Fibroblast of skin of left quadriceps (primary cell): ENCODE measurements around the gene ILF3.
A peak's percentile ranks its signal among the peaks of the same experiment; 100 is the strongest.

Source experiments
- DNase-seq, 2 experiments: peaks; one replicate each; pipeline ENCODE4 v3.0.0-alpha.2; 2013; ENCODE audit warnings: low read depth in 2 of 2

The ILF3 gene

DNA sequence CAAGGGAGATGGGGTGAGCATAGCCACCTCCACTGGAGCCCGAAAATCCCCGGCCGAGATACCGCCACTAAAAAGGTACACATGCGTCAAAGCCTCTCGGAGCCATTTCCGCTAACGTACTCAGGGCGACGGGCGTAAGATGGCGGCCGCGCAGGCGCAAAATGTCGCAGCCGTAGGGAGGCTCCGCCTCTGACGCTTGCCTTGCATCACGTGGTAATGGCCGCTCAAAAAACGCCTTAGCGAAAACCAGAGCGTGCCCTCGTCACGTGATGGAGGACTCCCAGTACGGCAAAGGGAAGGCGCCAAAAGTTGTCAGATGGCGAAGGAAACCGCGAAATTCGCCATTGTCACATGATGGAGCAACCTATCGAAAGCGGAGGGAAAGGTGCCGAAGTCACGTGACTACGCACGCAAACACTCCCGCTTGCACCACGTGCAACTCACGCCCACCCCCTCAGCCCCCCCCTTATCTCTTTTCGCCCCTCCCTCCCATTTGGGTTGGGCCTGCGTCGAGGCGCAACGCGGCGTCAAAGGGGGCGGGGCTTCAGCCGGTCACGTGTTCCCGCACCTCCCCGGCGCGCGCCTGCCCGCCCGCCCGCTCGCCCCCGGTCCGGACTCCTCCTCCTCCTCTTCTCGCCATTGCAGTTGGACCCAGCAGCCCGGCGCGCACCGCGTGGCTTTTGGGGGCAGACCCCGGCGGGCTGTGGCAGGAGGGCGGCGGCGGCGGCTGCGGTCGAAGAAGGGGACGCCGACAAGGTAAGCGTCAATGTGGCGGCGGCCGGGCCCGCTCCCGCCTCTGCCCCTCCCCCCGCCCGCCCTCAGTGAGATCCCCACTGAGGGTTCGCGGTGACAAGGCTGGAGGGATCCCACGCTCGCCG, at the start of gene ILF3:
Gene ILF3 (plus strand): TSS at position 615 of the 878 bp plus-strand sequence. CDS start 16,260 bp downstream, outside the sequence.
- peak; percentile 100 for DNase-seq

DNA sequence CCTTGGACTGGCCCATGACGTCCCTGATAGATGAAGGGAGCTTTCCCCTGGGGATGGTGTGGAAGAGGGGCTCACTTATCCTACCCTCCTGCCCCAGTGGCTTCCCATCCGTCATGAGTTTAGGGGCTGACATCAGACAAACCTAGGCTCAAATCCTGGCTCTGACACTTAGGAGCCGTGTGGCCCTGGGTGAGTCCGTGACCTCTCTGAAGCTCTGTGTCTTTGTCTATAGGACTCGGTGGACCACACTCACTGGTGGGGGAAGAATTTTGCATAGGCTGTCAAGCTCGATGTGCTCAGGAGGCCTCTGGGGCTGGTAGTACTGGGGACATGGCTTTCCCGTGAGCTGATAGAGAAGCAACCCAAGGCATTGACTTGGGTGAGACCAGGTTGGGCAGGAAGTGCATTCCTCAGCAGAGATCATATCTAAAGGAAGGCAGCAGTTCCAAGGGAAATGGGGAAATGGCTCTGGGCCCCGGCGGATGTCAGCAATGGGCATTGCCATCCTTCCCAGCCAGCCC, 49.6 kb upstream of the ILF3 start:
- no peak for DNase-seq

DNA sequence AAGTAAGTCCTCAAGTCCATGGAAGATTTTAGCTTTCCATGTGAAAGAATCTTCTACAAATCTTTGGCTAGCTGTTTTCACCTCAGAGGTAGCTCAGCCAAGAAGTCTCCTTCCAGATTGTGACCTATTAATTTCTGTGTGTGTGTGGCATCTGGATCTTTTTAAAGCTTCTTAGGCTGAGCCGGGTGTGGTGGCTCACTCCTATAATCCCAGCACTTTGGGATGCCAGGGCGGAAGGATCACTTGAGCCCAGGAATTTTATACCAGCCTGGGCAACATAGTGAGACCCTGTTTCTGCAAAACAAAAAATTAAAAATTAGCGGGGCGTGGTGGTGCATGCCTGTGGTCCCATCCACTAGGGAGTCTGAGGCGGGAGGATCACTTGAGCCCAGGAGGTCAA, 42.2 kb upstream of the ILF3 start:
- DNase-seq: no peak

DNA sequence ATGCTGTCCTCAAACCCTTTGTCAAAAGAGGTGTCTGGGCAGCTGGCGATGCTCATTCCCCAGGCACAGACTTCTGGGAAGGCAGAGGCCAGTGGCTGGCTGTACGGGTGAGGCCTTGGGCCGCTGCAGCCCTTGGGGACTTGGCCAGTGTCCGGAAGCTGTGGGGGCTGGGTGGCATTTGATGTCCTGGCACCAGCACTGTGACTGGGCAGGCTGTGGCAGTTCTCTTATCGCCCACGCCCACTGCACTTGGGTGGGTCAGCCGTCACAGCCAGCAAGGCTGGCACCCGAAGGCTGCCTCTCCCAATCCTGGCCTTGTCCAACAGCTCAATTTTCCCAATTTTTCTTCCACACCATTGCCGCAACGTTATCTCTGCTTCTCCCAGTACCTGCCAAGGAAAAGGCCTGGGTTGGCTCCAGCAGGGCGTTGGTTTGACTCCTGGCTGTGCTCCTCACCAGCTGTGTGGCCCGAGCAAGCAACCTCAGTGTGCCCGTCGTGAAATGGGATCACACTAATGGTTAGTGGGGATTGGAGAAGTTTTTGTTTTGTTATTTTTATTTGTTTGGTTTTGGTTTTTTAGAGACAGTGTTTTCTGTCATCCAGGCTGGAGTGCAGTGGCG, 41.5 kb upstream of the ILF3 start:
- DNase-seq: no peak

DNA sequence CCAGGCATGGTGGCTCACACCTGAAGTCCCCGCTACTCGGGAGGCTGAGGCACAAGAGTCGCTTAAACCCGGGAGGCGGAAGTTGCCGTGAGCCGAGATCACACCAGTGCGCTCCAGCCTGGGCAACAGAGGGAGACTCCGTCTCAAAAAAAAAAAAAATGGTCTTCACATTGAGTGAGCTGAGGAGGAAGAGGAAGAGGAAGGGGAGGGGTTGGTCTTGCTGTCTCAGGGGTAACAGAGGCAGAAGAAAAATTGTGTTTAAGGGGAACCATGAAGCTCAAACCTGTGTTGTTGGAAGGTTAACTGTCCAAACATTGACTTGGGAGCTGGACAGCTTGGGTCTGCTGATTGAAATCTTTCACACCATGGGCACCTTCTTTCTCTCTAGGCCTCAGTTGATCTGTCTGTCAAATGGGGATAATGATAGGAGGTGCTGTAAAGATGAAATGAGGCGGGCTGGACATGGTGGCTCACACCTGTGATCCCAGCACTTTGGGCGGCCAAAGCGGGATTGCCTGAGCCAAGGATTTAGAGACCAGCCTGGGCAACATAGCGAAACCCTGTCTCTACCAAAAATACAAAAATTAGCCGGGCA, 38.6 kb upstream of the ILF3 start:
- no peak for DNase-seq

DNA sequence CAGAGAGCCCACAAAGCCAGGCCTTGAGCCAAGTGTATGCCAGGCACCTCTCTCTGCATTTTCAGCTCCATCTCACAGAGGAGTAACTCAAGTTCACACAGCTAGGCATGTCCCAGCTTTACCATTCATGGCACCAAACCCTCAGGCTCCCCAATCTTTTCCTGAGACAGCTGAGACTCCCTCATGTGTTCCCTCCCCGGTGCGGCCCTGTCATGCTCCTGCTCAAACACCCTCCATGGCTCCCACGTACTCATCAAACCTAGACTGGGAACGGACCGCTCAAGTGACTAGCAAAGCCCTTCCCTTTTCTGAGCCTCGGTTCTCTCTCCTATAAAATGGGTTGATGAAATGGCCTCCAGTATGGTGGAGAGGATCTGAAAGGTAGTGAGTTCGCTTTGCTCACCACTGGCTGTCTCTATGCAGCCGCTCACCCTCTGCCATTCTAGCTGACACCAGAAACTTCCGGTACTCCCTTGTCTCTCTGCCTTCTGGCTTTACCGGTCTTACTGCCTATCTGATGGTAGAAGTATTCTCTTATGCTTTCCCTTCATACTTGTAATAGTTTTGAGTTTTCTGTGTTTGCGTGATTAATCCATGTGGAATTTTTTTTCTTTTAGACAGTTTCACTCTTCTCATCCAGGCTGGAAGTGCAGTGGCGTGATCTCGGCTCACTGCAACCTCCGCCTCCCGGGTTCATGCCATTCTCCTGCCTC, 36.6 kb upstream of the ILF3 start:
- peak; percentile 56 for DNase-seq

DNA sequence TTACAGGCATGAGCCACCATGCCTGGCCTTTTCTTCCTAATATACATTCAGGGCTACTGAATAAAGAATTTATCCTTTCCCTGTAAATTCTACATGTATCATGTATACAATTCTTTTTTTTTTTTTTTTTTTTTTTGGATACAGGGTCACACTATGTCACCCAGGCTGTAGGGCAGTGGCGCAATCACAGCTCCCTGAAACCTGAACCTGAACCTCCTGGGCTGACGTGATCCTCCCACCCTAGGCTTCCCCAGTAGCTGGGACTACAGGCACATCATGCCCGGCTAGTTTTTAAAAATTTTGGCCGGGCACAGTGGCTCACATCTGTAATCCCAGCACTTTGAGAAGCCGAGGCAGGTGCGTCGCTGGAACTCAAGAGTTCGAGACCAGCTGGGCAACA, 35.3 kb upstream of the ILF3 start:
- no peak for DNase-seq

DNA sequence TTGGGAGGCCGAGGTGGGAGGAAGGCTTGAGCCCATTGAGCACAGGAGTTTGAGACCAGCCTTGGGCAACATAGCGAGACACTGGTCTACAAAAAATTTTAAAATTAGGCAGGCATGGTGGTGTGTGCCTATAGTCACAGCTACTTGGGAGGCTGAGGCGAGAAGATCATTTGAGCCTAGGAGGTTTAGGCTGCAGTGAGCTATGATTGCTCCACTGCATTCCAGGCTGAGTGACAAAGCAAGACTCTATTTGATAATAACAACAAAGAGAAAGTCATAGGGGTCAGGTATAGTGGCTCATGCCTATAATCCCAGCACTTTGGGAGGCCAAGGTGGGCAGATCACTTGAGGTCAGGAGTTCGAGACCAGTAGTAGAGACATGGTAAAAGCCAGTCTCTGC, 33.4 kb upstream of the ILF3 start:
- DNase-seq: no peak

DNA sequence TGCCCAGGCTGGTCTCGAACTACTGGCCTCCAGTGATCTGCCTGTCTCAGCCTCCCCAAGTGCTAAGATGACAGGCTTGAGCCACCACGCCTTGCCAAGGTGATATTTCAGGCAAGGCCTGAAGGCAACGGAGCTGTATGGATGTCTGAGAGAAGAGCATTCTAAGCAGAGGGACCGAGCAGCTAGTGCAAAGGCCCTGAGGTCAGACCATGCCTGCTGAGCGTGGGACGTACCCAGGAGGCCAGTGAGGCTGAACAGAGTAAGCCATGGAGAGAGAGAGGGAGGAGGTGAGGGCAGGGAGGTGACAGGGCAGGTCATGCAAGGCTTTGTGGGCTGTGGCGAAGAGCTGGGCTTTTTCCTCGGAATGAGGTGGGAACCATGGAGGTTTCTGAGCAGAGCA, 32.2 kb upstream of the ILF3 start:
- no peak for DNase-seq

DNA sequence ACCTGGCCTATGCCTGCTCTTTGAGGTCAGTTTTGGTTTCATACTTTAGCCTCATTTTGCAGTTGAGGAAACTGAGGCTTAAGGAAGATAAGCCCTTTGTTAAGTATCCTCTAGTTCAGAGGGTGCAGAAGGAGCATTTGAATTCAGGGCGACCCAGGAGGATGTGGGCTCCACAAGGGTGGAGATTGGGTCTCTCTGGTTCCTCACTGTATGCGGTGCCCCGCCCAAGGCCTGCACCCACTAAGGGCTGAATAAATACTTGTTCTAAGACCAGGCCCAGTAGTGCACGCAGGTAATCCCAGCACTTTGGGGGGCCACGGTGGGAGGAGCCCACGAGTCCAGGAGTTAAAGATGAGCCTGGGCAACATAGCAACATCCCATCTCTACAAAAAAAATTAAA, 29.6 kb upstream of the ILF3 start:
- no peak for DNase-seq

DNA sequence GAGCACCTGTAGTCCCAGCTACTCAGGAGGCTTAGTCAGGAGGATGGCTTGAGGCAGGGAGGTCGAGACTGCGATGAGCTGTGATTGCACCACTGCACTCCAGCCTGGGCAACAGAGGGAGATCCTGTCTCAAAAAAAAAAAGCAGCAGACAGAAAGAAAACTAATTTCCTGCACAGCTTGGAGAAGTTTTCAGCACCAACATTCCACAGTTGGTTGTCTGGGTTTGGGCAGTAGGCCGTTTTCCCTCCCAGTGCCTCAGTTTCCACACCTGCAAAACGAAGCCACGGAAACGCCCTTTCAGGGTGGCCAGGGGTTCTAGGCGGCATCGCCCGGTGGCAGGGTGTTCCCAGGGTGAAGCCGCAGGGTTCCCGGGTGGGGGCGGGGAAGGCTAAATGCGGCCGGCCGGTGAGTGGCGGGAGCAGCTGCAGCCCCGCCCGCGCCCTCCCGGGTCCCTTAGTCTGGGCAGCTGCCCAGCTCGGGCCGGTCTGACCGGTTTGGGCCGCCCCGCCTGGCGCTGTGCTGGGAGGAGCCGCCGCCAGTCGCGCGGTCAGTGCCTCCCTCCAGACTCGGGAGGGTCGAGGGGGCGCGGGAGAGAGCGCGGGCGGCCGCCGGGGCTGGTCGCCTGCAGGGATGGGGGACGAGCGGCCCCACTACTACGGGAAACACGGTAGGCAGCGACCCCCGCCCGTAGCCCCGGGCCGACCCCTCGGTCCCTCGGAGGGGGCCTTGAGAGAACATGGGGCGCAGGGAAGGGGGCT, 29.0 kb upstream of the ILF3 start, which contains the start of gene SLC44A2:
Gene SLC44A2 (plus strand): TSS at position 551 of the 759 bp plus-strand sequence. CDS start 81 bp downstream, at position 632.
- DNase-seq: no peak

DNA sequence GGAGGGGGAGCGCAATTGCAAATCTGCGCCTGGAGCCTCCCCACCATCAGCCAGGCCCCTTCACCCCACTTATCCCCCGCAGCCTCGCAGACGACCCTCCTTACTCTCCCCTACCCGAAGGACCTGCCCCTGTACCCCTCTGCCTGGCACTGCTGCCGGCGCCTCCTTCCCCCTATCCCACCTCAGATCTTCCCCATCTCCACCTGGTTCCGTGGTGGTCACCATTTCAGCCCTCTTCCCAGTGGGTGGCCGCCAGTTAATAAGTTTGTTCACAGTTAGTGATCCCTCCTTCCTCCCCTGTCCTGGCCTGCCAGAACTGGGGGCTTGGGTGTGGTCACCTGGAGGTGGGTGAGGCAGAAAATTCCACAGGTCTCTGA, 28.4 kb upstream of the ILF3 start:
- DNase-seq: no peak

DNA sequence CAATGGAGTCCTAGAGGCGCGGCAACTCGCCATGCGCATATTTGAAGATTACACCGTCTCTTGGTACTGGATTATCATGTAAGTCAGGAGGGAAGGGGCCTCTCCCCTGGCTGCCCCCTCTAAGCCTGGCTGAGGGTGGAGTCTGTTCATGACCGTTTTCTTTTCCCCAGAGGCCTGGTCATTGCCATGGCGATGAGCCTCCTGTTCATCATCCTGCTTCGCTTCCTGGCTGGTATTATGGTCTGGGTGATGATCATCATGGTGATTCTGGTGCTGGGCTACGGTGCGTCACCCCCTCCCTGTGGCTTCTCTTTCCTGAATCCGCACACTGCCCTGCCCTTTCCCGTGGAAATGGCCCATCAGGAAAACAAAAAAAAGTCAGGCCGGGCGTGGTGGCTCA, 22.3 kb upstream of the ILF3 start:
- no peak for DNase-seq

DNA sequence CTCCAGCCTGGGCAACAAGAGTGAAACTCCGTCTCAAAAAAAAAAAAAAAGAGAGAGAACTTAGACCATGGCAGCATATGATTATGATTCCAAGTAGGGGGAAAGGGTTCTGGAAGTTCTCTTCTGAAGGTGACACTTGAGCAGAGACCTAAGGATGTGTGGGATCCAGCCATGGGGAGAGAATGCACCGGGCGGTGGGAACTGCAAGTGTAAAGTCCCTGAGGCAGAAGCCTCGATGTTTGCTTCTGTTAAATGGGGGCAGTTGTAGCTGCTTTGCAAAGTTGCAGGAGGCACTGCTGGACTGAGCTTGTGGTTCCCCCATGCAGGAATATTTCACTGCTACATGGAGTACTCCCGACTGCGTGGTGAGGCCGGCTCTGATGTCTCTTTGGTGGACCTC, 19.7 kb upstream of the ILF3 start:
- no peak for DNase-seq

DNA sequence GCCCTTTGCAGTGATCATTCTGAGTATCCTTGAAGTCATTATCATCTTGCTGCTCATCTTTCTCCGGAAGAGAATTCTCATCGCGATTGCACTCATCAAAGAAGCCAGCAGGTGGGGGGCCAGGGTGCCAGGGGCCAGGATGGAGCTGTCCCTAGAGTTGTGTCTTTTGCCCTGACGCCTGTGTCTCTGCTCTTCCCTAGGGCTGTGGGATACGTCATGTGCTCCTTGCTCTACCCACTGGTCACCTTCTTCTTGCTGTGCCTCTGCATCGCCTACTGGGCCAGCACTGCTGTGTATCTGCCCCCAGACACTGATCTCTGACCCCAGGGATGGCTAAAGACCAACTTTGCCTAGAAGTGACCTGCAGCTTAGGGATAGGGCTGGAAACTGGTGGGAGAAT, 19.2 kb upstream of the ILF3 start:
- DNase-seq: no peak

DNA sequence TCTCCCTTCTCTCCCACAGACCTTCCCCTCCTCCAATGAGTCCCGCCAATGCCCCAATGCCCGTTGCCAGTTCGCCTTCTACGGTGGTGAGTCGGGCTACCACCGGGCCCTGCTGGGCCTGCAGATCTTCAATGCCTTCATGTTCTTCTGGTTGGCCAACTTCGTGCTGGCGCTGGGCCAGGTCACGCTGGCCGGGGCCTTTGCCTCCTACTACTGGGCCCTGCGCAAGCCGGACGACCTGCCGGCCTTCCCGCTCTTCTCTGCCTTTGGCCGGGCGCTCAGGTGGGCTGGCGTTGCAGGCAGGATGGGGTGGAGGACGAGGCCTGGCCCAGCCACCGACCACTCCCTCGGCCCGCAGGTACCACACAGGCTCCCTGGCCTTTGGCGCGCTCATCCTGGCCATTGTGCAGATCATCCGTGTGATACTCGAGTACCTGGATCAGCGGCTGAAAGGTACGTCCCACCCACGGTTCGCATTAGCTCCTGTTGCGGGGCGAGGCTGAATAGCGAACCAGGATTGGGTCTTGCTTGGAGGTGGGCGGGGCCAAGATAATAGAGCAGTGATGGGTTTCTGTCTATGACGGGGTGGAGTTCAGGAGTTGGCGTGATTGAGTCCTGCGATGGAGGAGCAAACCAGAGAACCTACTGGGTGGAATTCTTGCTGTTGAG, 17.7 kb upstream of the ILF3 start:
- no peak for DNase-seq

DNA sequence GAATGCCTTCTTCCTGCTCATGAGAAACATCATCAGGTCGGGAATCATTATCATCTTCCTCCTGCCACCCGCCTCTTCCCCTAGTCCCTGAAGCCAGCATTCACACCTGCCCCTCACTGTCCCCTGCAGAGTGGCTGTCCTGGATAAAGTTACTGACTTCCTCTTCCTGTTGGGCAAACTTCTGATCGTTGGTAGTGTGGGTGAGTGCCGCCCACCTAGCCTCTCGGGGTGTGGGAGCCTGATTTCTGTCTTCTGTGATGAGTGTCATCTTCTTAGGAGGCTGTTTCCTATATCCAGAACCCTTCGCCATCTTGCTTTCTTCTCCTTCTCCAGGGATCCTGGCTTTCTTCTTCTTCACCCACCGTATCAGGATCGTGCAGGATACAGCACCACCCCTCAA, 16.3 kb upstream of the ILF3 start:
- no peak for DNase-seq

DNA sequence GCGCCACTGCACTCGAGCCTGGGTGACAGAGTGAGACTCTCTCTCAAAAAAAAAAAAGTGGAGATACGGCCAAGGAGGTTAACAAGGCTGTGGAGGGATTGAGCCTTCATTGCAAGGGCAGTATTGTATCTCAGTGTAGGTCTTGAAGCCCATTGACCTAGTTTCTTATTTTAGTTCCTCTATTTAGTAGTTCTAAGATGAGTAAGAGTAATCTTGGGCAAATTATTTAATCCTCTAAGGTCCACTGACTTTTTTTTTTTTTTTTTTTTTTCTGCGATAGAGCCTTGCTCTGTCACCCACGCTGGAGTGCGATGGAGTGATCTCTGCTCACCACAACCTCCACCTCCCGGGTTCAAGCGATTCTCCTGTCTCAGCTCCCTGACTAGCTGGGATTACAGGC, 14.3 kb upstream of the ILF3 start:
- DNase-seq: no peak

DNA sequence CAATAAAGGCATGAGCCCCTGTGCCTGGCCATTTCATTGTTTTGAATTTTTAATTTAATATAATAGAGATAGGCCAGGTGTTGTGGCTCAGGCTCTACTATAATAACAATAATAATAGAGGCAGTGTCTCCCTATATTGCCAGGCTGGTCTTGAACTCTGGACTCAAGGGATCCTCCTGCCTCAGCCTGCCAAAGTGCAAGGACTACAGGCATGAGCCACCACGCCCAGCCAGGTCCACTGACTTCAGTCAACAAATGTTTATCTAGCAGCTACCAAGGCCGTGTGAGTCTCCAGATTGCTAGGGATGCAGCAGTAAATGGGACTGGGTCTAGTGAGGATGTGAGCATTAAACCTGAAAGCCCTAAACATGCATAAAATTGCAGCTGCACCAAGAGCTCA, 13.8 kb upstream of the ILF3 start:
- DNase-seq: no peak

DNA sequence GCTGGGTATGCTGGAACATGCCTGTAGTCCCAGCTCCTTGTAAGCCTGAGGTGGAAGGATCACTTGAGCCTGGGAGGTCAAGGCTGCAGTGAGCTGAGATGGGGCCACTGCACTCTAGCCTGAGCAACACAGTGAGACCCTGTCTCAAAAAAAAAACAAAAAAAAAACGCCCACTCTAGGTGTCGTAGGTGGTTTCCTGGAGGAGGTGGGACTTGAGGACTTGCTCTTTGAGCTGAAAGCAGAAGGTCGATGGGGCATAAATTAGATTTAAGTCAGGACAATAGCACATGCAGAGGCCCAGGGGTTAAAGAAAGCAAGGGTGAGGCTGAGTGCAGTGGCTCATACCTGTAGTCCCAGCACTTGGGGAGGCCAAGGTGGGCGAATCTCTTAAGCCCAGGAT, 12.9 kb upstream of the ILF3 start:
- DNase-seq: no peak
